Measurements from ENCODE around the gene TIMM8B. TPM values are rescaled to one million over a fixed set of nuclear protein-coding genes. Genes with fewer than 3 reads are reported as not detected.

Gene TIMM8B
- total and polyA plus RNA-seq, 9 of the 15 experiments (the other 6 are each of a cell fraction or from before 2014, with no cell fraction given): 95.8 to 338 (median 145) TPM

- ChIA-PET CTCF (ENCODE audit: low intra/inter-chr PET ratio) (no interaction called here), POLR2A (interaction anchor here (0.6 to 1.3 kb wide), 2 partner anchors 8 to 27 kb away, joined by 3 to 4 read pairs; no protein-coding TSS in a partner anchor)
- Histone ChIP-seq H3K27me3 (ENCODE audit: control insufficient read depth in 2 of 2, insufficient read depth in 2 of 2, low read length in 2 of 2) (no peaks in the 10 kb centered on the region), H3K27ac (ENCODE audit: extremely low read depth, low read depth, low read length) (peak overlapping the region; percentile 43; the same call in 2 of the 3 replicates), H3K36me3 (ENCODE audit: control insufficient read depth, insufficient read depth, low read length) (peaks cover 83% of the 10 kb centered on the region), H4K20me1 (replicated peaks; ENCODE audit: control insufficient read depth, insufficient read depth, low read length) (no peaks in the 10 kb centered on the region), H3K4me2 (ENCODE audit: insufficient read depth, low read length) (no peak overlapping the region), H3K9me1 (ENCODE audit: control insufficient read depth, insufficient read depth, low read length) (no peaks in the 10 kb centered on the region), H3K9me3 (replicated peaks; ENCODE audit: control insufficient read depth, insufficient read depth, low read depth, low read length) (0 out of 2 replicates have a peak, but pooled peaks cover 3% of the 10 kb centered on the region), H3K4me3 (no peak overlapping the region), H3K79me2 (ENCODE audit: control insufficient read depth, insufficient read depth, low read length) (peaks cover 45% of the 10 kb centered on the region), H2AFZ (ENCODE audit: low read depth, low read length) (no peak overlapping the region), H3K9ac (ENCODE audit: insufficient read depth in 1 of 2, low read depth in 2 of 2, low read length in 2 of 2) (peak overlapping the region in 1 of 2 experiments; percentile 2; a peak in 1 of 4 replicates), H3K4me1 (replicated peaks in 1 of 2; ENCODE audit: control insufficient read depth in 2 of 2, insufficient read depth in 2 of 2, low read length in 2 of 2) (peaks cover 0 to 11% of the 10 kb centered on the region in 2 experiments; a peak in 2 of 5 replicates)
- TF ChIP-seq C11orf30 (IDR thresholded peaks at IDR 0.05; ENCODE audit: low read depth) (peak; percentile 55; the same call in 1 of the 2 replicates), IRF9 (tag; IDR thresholded peaks at IDR 0.05) (no peak), FOSL1 (tag; conservative IDR thresholded peaks at IDR 0.05) (peak; percentile 34; the same call in 1 of the 2 replicates), ZNF316 (IDR thresholded peaks at IDR 0.05) (peak; percentile 43), BHLHE40 (IDR thresholded peaks at IDR 0.05; ENCODE audit: low read length) (0 out of 2 replicates have a peak, but pooled peaks have one; percentile 39), HSF4 (CRISPR knock-in tag; IDR thresholded peaks at IDR 0.05; ENCODE audit: borderline replicate concordance) (no peak)
- ATAC-seq: no peak
- 54% methylated on average over 4 of the region's 4 CpGs for WGBS (ENCODE audit: insufficient coverage, low coverage, missing lambda C conversion rate)
- no peak for FAIRE-seq
- peak in 1 of 4 experiments; percentile 14 for DNase-seq (ENCODE audit: extremely low read depth in 1 of 4, low spot score in 3 of 4)
- in situ Hi-C loops (cut with MboI): no loop called here
- no TSS peak for BruUV-seq (replicated peaks)
- intact Hi-C loops (cut with micrococcal nuclease): no loop called here
Measured at GRCh38 chr11:112082729-112083128, 3.8 kb downstream of the TIMM8B start.
